Gastroesophageal sphincter (tissue), 4 donors: ENCODE results near the gene MLN. TPM values are rescaled to one million over a fixed set of nuclear protein-coding genes. Genes with fewer than 3 reads are reported as not detected.

ENCODE experiments used
- ATAC-seq: fragments of 150-250 bp; one replicate; pipeline ENCODE4 v1.9.1; 2016; ENCODE audit warnings: mild to moderate bottlenecking, moderate library complexity
- H3K27ac ChIP-seq, 4 donors: fragments of 200-600 bp; sonication (generic) in 3 of 4; 1 replicate in 3 of 4; 2 replicates in 1 of 4; pipeline ENCODE4 v1.5.1; 2016 to 2019
- H3K27me3 ChIP-seq: fragments of 200-600 bp; sonication (generic); one replicate; pipeline ENCODE4 v1.5.1; 2019
- H3K36me3 ChIP-seq, 2 donors: fragments of 200-600 bp; sonication (generic); one replicate each; pipeline ENCODE4 v1.5.1; 2019; ENCODE audit warnings: control low read depth in 1 of 2
- H3K4me1 ChIP-seq, 3 donors: fragments of 200-600 bp; sonication (generic); 1 replicate in 2 of 3; 2 replicates in 1 of 3; pipeline ENCODE4 v1.5.1; 2016 to 2019; ENCODE audit warnings: control low read depth in 2 of 3
- H3K4me3 ChIP-seq, 2 donors: fragments of 200-600 bp; sonication (generic); one replicate each; pipeline ENCODE4 v1.5.1; 2019; ENCODE audit warnings: mild to moderate bottlenecking in 1 of 2, moderate library complexity in 1 of 2
- H3K9me3 ChIP-seq, 3 donors: fragments of 200-600 bp; sonication (generic); one replicate each; pipeline ENCODE4 v1.5.1; 2017 to 2019; ENCODE audit warnings: control low read depth in 2 of 3
- EP300 ChIP-seq: sonication (generic); formaldehyde crosslinking; IDR thresholded peaks from one replicate; pipeline ENCODE4 v1.6.1; 2017; ENCODE audit warnings: antibody characterized with exemption, mild to moderate bottlenecking
- POLR2A ChIP-seq, 2 donors: fragments of 450-650 bp; IDR thresholded peaks; one replicate each; pipeline ENCODE4 v1.6.1; 2017; ENCODE audit warnings: antibody characterized with exemption in 2 of 2, mild to moderate bottlenecking in 2 of 2, moderate library complexity in 1 of 2
- POLR2AphosphoS5 ChIP-seq: sonication (generic); formaldehyde crosslinking; IDR thresholded peaks from one replicate; pipeline ENCODE4 v1.6.1; 2017; ENCODE audit warnings: antibody characterized with exemption
- WGBS, 2 donors: methylation state at CpG; one replicate each; pipeline ENCODE4 v1.1.5; 2018; ENCODE audit warnings: low coverage in 1 of 2; 5-methylcytosine and 5-hydroxymethylcytosine counted together
- total RNA-seq, 4 donors: library from RNA; depleted of rRNA; stranded (reverse); fragments of >200 nt; gene quantifications; one replicate each; pipeline ENCODE4 v1.1.0, GENCODE V29; 2016
- TF ChIP-seq, protein P1 (sequence below), 4 experiments: fragments of 200-600 bp in 2 of 4; fragments of 450-650 bp in 2 of 4; sonication (generic) in 1 of 4; IDR thresholded peaks; one replicate each; pipeline ENCODE4 v1.5.1; 2017 to 2019; ENCODE audit warnings: antibody characterized with exemption in 4 of 4, mild to moderate bottlenecking in 2 of 4, moderate library complexity in 2 of 4

MLN gene
- total RNA-seq, 4 donors from 2014 or later = not detected

DNA sequence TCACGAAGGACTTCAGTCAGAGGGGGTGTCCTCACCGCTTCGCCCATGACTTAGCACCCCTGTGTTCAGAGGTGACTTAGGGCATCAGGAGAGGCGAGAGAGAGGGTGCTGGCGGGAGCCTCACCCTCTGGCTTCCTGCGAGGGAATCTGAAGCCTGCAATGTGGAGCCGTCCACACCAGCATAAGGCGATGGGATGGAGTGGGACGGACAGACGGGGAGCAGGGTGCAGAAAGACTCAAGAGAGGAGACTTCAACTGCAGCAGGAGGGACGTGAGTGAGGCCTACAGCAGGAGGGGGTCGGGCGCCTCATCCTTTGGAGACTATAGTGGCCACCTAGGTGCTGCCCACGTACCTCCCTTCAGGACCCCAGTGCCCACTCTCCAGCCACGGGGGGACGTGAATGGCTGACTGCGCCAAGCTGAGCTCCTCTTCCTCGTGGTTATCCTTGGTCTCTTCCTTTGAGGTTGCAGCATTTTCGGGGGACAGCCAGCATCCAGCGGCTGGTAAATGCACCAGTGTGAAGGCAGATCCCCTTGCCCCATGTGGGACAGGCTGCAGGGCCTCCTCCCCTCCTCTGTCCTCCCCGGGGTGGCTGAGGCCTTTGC is 26.9 kb upstream of the MLN start:
- no peak overlapping the region for H3K27ac ChIP-seq
- H3K4me1 ChIP-seq = peaks cover 0 to 15% (median 4%) of the 10 kb centered on the region in 3 donors
- H3K27me3 ChIP-seq = peaks cover 23% of the 10 kb centered on the region
- H3K36me3 ChIP-seq = no peaks in the 10 kb centered on the region
- H3K9me3 ChIP-seq = no peaks in the 10 kb centered on the region
- ATAC-seq = no peak
- 75 to 90% methylated on average over 2 to 10 of the region's 21 CpGs for WGBS, 2 donors
- no peak overlapping the region for H3K4me3 ChIP-seq
- TF ChIP-seq, protein P1, sequence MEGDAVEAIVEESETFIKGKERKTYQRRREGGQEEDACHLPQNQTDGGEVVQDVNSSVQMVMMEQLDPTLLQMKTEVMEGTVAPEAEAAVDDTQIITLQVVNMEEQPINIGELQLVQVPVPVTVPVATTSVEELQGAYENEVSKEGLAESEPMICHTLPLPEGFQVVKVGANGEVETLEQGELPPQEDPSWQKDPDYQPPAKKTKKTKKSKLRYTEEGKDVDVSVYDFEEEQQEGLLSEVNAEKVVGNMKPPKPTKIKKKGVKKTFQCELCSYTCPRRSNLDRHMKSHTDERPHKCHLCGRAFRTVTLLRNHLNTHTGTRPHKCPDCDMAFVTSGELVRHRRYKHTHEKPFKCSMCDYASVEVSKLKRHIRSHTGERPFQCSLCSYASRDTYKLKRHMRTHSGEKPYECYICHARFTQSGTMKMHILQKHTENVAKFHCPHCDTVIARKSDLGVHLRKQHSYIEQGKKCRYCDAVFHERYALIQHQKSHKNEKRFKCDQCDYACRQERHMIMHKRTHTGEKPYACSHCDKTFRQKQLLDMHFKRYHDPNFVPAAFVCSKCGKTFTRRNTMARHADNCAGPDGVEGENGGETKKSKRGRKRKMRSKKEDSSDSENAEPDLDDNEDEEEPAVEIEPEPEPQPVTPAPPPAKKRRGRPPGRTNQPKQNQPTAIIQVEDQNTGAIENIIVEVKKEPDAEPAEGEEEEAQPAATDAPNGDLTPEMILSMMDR (IDR thresholded peaks at IDR 0.05) = no peak
- TF ChIP-seq POLR2A (IDR thresholded peaks at IDR 0.05) (no peak), EP300 (no peak), POLR2AphosphoS5 (no peak)

- peaks cover 0 to 15% (median 4%) of the 10 kb centered on the region in 3 donors for H3K4me1 ChIP-seq
- H3K36me3 ChIP-seq = no peaks in the 10 kb centered on the region
- no peak overlapping the region for H3K4me3 ChIP-seq
- TF ChIP-seq POLR2AphosphoS5 (no peak), POLR2A (IDR thresholded peaks at IDR 0.05) (no peak), EP300 (no peak)
- TF ChIP-seq, protein P1 (IDR thresholded peaks at IDR 0.05) = no peak
- 4 to 19% methylated on average over 5 to 11 of the region's 15 CpGs for WGBS, 2 donors
- H3K9me3 ChIP-seq = no peaks in the 10 kb centered on the region
- no peak overlapping the region for H3K27ac ChIP-seq
- ATAC-seq = peak; percentile 27
- peaks cover 12% of the 10 kb centered on the region for H3K27me3 ChIP-seq
Observed at GRCh38 chr6:33828764-33829731, 25.2 kb upstream of the MLN start.

- 75% methylated on average over 4 of the region's 4 CpGs; no CpG with 5 or more reads in 1 of the 2 donors for WGBS, 2 donors
Observed at GRCh38 chr6:33828452-33828763, 24.6 kb upstream of the MLN start.

DNA sequence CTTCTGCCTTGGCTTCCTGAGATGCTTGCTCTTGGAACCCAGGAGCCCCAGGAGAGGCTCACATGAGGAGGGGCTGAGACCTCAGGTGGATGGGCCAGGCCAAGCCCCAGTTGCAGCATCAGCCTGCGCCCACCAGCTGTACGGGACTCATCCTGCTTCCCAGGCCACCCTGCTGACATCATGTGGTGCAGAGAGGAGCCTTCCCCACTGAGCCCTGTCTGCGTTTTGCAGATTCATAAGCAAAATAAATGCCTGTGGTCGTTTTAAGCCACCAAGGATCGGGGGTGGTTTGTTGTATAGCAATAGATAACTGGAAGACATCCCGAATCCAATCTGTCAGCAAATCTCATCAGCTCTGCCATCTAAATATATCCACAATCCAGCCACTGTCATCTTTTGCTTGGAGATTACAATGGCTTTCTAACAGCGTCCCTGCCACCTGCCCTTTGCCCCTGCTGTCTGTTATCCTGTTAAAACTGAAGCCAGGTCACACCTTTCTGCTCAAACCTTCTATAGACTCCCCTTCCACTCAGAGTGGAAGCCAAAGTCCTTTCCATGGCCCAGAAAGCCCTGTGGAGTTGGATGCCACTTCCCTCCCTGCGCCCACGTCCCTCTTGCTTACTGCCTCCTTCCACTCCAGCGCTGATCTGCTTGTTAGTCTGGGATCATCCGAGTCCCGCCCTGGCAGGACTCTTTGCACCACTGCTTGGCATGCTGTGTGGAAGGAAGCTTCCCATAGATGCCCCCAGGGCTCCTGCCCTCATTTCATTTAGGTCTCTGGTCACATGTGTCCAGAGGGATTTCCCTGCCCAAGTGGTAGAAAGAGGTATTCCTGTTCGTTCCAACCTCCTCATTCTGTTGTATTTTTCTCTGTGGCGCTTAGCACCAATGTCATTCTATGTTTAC is 24.0 kb upstream of the MLN start:
- Histone ChIP-seq H3K36me3 (no peaks in the 10 kb centered on the region), H3K27ac (no peak overlapping the region), H3K4me1 (peaks cover 0 to 15% (median 4%) of the 10 kb centered on the region in 3 donors), H3K4me3 (no peak overlapping the region), H3K27me3 (peaks cover 18% of the 10 kb centered on the region), H3K9me3 (no peaks in the 10 kb centered on the region)
- ATAC-seq = no peak
- 75 to 81% methylated on average over 8 to 9 of the region's 14 CpGs for WGBS, 2 donors
- TF ChIP-seq POLR2A (IDR thresholded peaks at IDR 0.05) (no peak), EP300 (no peak), POLR2AphosphoS5 (no peak)
- TF ChIP-seq, protein P1 (IDR thresholded peaks at IDR 0.05) = no peak

More at GRCh38 chr6:33828452-33828763, 24.6 kb upstream of the MLN start:
- no peak for ATAC-seq
- Histone ChIP-seq H3K36me3 (no peaks in the 10 kb centered on the region), H3K27ac (no peak overlapping the region), H3K27me3 (peaks cover 12% of the 10 kb centered on the region), H3K9me3 (no peaks in the 10 kb centered on the region), H3K4me3 (no peak overlapping the region), H3K4me1 (peaks cover 0 to 15% (median 4%) of the 10 kb centered on the region in 3 donors)
- TF ChIP-seq, protein P1 (IDR thresholded peaks at IDR 0.05) = no peak
